IPS-20b (cell line): Measurements from ENCODE around the gene ZNF780A.
A peak's percentile ranks its signal among the peaks of the same experiment; 100 is the strongest.
"Not testable (repeated sequence)": the region's sequence is repeated elsewhere in the genome, so short reads cannot be mapped to it uniquely, and the experiment has no call there.

Source experiments
- H3K27ac ChIP-seq: one replicate; pipeline ENCODE4 v1.5.1; 2013; ENCODE audit warnings: low read length
- H3K27me3 ChIP-seq: 2 replicates; pipeline ENCODE4 v1.6.1; 2013; ENCODE audit warnings: mild to moderate bottlenecking, low read length, inconsistent platforms; ENCODE audit not compliant: insufficient read depth
- H3K36me3 ChIP-seq: 2 replicates; pipeline ENCODE4 v1.6.1; 2013; ENCODE audit warnings: low read depth, mild to moderate bottlenecking, inconsistent platforms, low read length, moderate library complexity; ENCODE audit not compliant: insufficient read depth
- H3K4me1 ChIP-seq: 2 replicates; pipeline ENCODE4 v1.6.1; 2013; ENCODE audit warnings: mild to moderate bottlenecking, control low read depth, inconsistent platforms, low read length, moderate library complexity; ENCODE audit not compliant: insufficient read depth
- H3K4me3 ChIP-seq: 2 replicates; pipeline ENCODE4 v1.5.1; 2013; ENCODE audit warnings: mild to moderate bottlenecking, low read length, inconsistent platforms
- H3K9ac ChIP-seq: 2 replicates; pipeline ENCODE4 v1.6.1; 2013; ENCODE audit warnings: low read depth, mild to moderate bottlenecking, inconsistent platforms, low read length, moderate library complexity
- H3K9me3 ChIP-seq: 2 replicates; pipeline ENCODE4 v1.6.1; 2013; ENCODE audit warnings: mild to moderate bottlenecking, low read depth, low read length, inconsistent platforms; ENCODE audit not compliant: insufficient read depth

Gene ZNF780A

GRCh38 chr19:40090241-40091204 is at the start of gene ZNF780A:
Gene ZNF780A (minus strand): TSS chr19:40090943. CDS start chr19:40084753, 6,190 bp downstream.
- Histone ChIP-seq H3K36me3 (no peaks in the 10 kb centered on the region), H3K27me3 (0 out of 2 replicates have a peak, but pooled peaks cover 3% of the 10 kb centered on the region), H3K9me3 (no peaks in the 10 kb centered on the region), H3K27ac (peak within 1 kb of the TSS; percentile 56), H3K4me1 (peaks cover 2% of the 10 kb centered on the region; the same call in 1 of the 2 replicates), H3K4me3 (peak within 1 kb of the TSS; percentile 84), H3K9ac (peak within 1 kb of the TSS; percentile 82)

- Histone ChIP-seq H3K4me1 (no peaks in the 10 kb centered on the region), H3K9ac (no peak overlapping the region), H3K27me3 (no peaks in the 10 kb centered on the region; the same call in 1 of the 2 replicates), H3K4me3 (no peak overlapping the region), H3K36me3 (no peaks in the 10 kb centered on the region), H3K27ac (no peak overlapping the region), H3K9me3 (no peaks in the 10 kb centered on the region)
Measured at GRCh38 chr19:40139533-40140287, 49.0 kb upstream of the ZNF780A start.

GRCh38 chr19:40136818-40137217 is 46.1 kb upstream of the ZNF780A start:
- no peaks in the 10 kb centered on the region for H3K9me3 ChIP-seq
- H3K27ac ChIP-seq, result no peak overlapping the region
- no peak overlapping the region for H3K4me3 ChIP-seq
- no peak overlapping the region for H3K9ac ChIP-seq
- H3K36me3 ChIP-seq, result no peaks in the 10 kb centered on the region
- H3K4me1 ChIP-seq, result no peaks in the 10 kb centered on the region
- no peaks in the 10 kb centered on the region; the same call in 1 of the 2 replicates for H3K27me3 ChIP-seq

GRCh38 chr19:40134866-40135265 is 44.1 kb upstream of the ZNF780A start:
- no peaks in the 10 kb centered on the region; the same call in 1 of the 2 replicates for H3K27me3 ChIP-seq
- H3K4me1 ChIP-seq, result no peaks in the 10 kb centered on the region
- no peaks in the 10 kb centered on the region for H3K36me3 ChIP-seq
- no peak overlapping the region for H3K9ac ChIP-seq
- H3K9me3 ChIP-seq, result peaks cover 7% of the 10 kb centered on the region; the same call in 1 of the 2 replicates
- no peak overlapping the region for H3K4me3 ChIP-seq
- H3K27ac ChIP-seq, result no peak overlapping the region

GRCh38 chr19:40133491-40133890 is 42.7 kb upstream of the ZNF780A start:
- H3K27me3 ChIP-seq, result no peaks in the 10 kb centered on the region; the same call in 1 of the 2 replicates

GRCh38 chr19:40130013-40130412 is 39.3 kb upstream of the ZNF780A start:
- H3K9me3 ChIP-seq, result peaks cover 7% of the 10 kb centered on the region; the same call in 1 of the 2 replicates
- H3K9ac ChIP-seq, result no peak overlapping the region
- no peaks in the 10 kb centered on the region for H3K27me3 ChIP-seq
- no peak overlapping the region for H3K27ac ChIP-seq
- no peaks in the 10 kb centered on the region for H3K4me1 ChIP-seq
- H3K4me3 ChIP-seq, result no peak overlapping the region
- no peaks in the 10 kb centered on the region for H3K36me3 ChIP-seq

More at GRCh38 chr19:40133491-40133890, 42.7 kb upstream of the ZNF780A start:
- Histone ChIP-seq H3K4me1 (no peaks in the 10 kb centered on the region), H3K27ac (no peak overlapping the region), H3K36me3 (no peaks in the 10 kb centered on the region), H3K9ac (no peak overlapping the region), H3K4me3 (no peak overlapping the region), H3K9me3 (peaks cover 7% of the 10 kb centered on the region; the same call in 1 of the 2 replicates)

- Histone ChIP-seq H3K9ac (no peak overlapping the region), H3K27me3 (no peaks in the 10 kb centered on the region), H3K4me1 (no peaks in the 10 kb centered on the region), H3K36me3 (no peaks in the 10 kb centered on the region), H3K4me3 (no peak overlapping the region), H3K27ac (no peak overlapping the region), H3K9me3 (peaks cover 7% of the 10 kb centered on the region; the same call in 1 of the 2 replicates)
Measured at GRCh38 chr19:40129425-40129824, 38.7 kb upstream of the ZNF780A start.

- Histone ChIP-seq H3K27me3 (no peaks in the 10 kb centered on the region), H3K4me1 (no peaks in the 10 kb centered on the region), H3K9ac (no peak overlapping the region), H3K27ac (no peak overlapping the region), H3K9me3 (peaks cover 7% of the 10 kb centered on the region; the same call in 1 of the 2 replicates), H3K4me3 (no peak overlapping the region), H3K36me3 (no peaks in the 10 kb centered on the region)
Measured at GRCh38 chr19:40128991-40129390, 38.2 kb upstream of the ZNF780A start.

- no peak overlapping the region for H3K4me3 ChIP-seq
- no peaks in the 10 kb centered on the region for H3K36me3 ChIP-seq
- H3K9me3 ChIP-seq, result peaks cover 20% of the 10 kb centered on the region; the same call in 1 of the 2 replicates
- H3K4me1 ChIP-seq, result no peaks in the 10 kb centered on the region
- H3K27ac ChIP-seq, result no peak overlapping the region
- no peaks in the 10 kb centered on the region for H3K27me3 ChIP-seq
- H3K9ac ChIP-seq, result no peak overlapping the region
Measured at GRCh38 chr19:40119380-40119779, 28.6 kb upstream of the ZNF780A start.

GRCh38 chr19:40118638-40119037 is 27.9 kb upstream of the ZNF780A start:
- H3K9ac ChIP-seq, H3K36me3 ChIP-seq, H3K4me3 ChIP-seq, H3K4me1 ChIP-seq, H3K27me3 ChIP-seq, H3K27ac ChIP-seq: not testable (repeated sequence)
- H3K9me3 ChIP-seq, result peaks cover 20% of the 10 kb centered on the region; the same call in 1 of the 2 replicates

- Histone ChIP-seq H3K27ac (no peak overlapping the region), H3K4me1 (no peaks in the 10 kb centered on the region), H3K4me3 (no peak overlapping the region), H3K9ac (no peak overlapping the region), H3K27me3 (no peaks in the 10 kb centered on the region), H3K36me3 (no peaks in the 10 kb centered on the region), H3K9me3 (peaks cover 39% of the 10 kb centered on the region; the same call in 1 of the 2 replicates)
Measured at GRCh38 chr19:40116075-40116474, 25.3 kb upstream of the ZNF780A start.
